Islet of Langerhans (tissue), 1 donor: ENCODE results near the gene POU4F3.
"Not testable (repeated sequence)": the region's sequence is repeated elsewhere in the genome, so short reads cannot be mapped to it uniquely, and the experiment has no call there.

Experiments used
- FAIRE-seq: peaks from one replicate; lab custom pipeline; 2011; peaks lifted over from hg19 to GRCh38; lab: Jason Lieb, UNC

Gene POU4F3

GRCh38 chr5:146338774-146339714, at the start of gene POU4F3:
Gene POU4F3, plus strand, starts transcription at chr5:146338839. Its CDS starts 274 bp downstream, at chr5:146339113.
- FAIRE-seq = no peak

- no peak for FAIRE-seq
These were observed 48.3 kb upstream of the POU4F3 start for GRCh38 chr5:146290318-146290717.

- peak; percentile 98 for FAIRE-seq
These were observed 47.1 kb upstream of the POU4F3 start for GRCh38 chr5:146291421-146292074.

GRCh38 chr5:146296245-146296644, 42.4 kb upstream of the POU4F3 start:
- no peak for FAIRE-seq

GRCh38 chr5:146298920-146299319, 39.7 kb upstream of the POU4F3 start:
- not testable (repeated sequence) for FAIRE-seq

GRCh38 chr5:146301626-146302025, 37.0 kb upstream of the POU4F3 start:
- no peak for FAIRE-seq

- FAIRE-seq = no peak
These were observed 36.2 kb upstream of the POU4F3 start for GRCh38 chr5:146302406-146302805.

GRCh38 chr5:146306838-146307237, 31.8 kb upstream of the POU4F3 start:
- no peak for FAIRE-seq

GRCh38 chr5:146307796-146308195, 30.8 kb upstream of the POU4F3 start:
- no peak for FAIRE-seq

- no peak for FAIRE-seq
These were observed 28.1 kb upstream of the POU4F3 start for GRCh38 chr5:146310540-146310939.

GRCh38 chr5:146311278-146311677, 27.4 kb upstream of the POU4F3 start:
- no peak for FAIRE-seq

GRCh38 chr5:146313027-146313426, 25.6 kb upstream of the POU4F3 start:
- no peak for FAIRE-seq

- no peak for FAIRE-seq
These were observed 17.1 kb upstream of the POU4F3 start for GRCh38 chr5:146321571-146321970.

GRCh38 chr5:146327257-146327870, 11.3 kb upstream of the POU4F3 start:
- FAIRE-seq = no peak

GRCh38 chr5:146327989-146328388, 10.7 kb upstream of the POU4F3 start:
- no peak for FAIRE-seq

GRCh38 chr5:146329697-146330096, 8.9 kb upstream of the POU4F3 start:
- no peak for FAIRE-seq

GRCh38 chr5:146331423-146331822, 7.2 kb upstream of the POU4F3 start:
- no peak for FAIRE-seq

- no peak for FAIRE-seq
These were observed 4.5 kb upstream of the POU4F3 start for GRCh38 chr5:146334074-146334533.

GRCh38 chr5:146336197-146336596, 2.4 kb upstream of the POU4F3 start:
- FAIRE-seq = no peak

- no peak for FAIRE-seq
These were observed 1.3 kb upstream of the POU4F3 start for GRCh38 chr5:146337264-146337904.

GRCh38 chr5:146337928-146338327, 711 bp upstream of the POU4F3 start:
- FAIRE-seq = no peak

GRCh38 chr5:146339715-146340259, 1.1 kb downstream of the POU4F3 start:
- no peak for FAIRE-seq
